SU-DHL-6 (cell line): ENCODE results near the gene TNFSF11.

Experiments
- H2AFZ ChIP-seq: fragments of 200-600 bp; sonication (generic); 2 replicates; pipeline ENCODE4 v1.6.1; 2014; ENCODE audit warnings: low read depth, mild to moderate bottlenecking, moderate library complexity, mixed read lengths, antibody characterized with exemption, low read length; ENCODE audit not compliant: severe bottlenecking
- H3F3A ChIP-seq: fragments of 200-600 bp; shearing (Covaris generic); 2 replicates; pipeline ENCODE4 v1.6.0; 2016; ENCODE audit warnings: antibody characterized with exemption, mild to moderate bottlenecking; ENCODE audit not compliant: insufficient read depth
- H3K27ac ChIP-seq: fragments of 200-600 bp; sonication (generic); 2 replicates; pipeline ENCODE4 v1.5.1; 2016; ENCODE audit warnings: low read depth, mild to moderate bottlenecking, low read length, moderate library complexity, mixed read lengths
- H3K27me3 ChIP-seq: fragments of 200-600 bp; sonication (generic), shearing (Covaris generic); 2 replicates; pipeline ENCODE4 v1.6.0; 2014; ENCODE audit warnings: mild to moderate bottlenecking, low read length
- H3K36me3 ChIP-seq: fragments of 200-600 bp; sonication (generic); 2 replicates; pipeline ENCODE4 v1.6.1; 2014; ENCODE audit warnings: mild to moderate bottlenecking, low read length, mixed read lengths
- H3K4me2 ChIP-seq: fragments of 300-600, 200-600 bp; shearing (Covaris generic), sonication (generic); 2 replicates; pipeline ENCODE4 v1.6.0; 2014; ENCODE audit warnings: low read length, low read depth, mild to moderate bottlenecking; ENCODE audit not compliant: poor library complexity, severe bottlenecking
- H3K4me3 ChIP-seq: fragments of 200-600 bp; sonication (generic); 2 replicates; pipeline ENCODE4 v1.5.1; 2014; ENCODE audit warnings: antibody characterized with exemption, low read length, mild to moderate bottlenecking, mixed read lengths; ENCODE audit not compliant: insufficient read depth, poor library complexity, severe bottlenecking
- H3K79me2 ChIP-seq: fragments of 200-600 bp; sonication (generic); 2 replicates; pipeline ENCODE4 v1.6.1; 2014; ENCODE audit warnings: mild to moderate bottlenecking, low read length, moderate library complexity; ENCODE audit not compliant: insufficient read depth
- H3K9ac ChIP-seq: fragments of 200-600 bp; sonication (generic); 2 replicates; pipeline ENCODE4 v1.7.0; 2014; ENCODE audit warnings: mild to moderate bottlenecking, low read length
- H3K9me2 ChIP-seq: fragments of 200-600 bp; sonication (generic); replicated peaks from 2 replicates; pipeline ENCODE4 v1.6.1; 2014; ENCODE audit warnings: low read length; ENCODE audit not compliant: insufficient read depth
- H3K9me3 ChIP-seq: fragments of 200-600 bp; sonication (generic); 2 replicates; pipeline ENCODE4 v1.6.1; 2014; ENCODE audit warnings: low read length, mixed read lengths; ENCODE audit not compliant: insufficient read depth
- H4K20me1 ChIP-seq: fragments of 200-600 bp; sonication (generic); 2 replicates; pipeline ENCODE4 v1.6.1; 2014; ENCODE audit warnings: low read depth, mild to moderate bottlenecking, antibody characterized with exemption, low read length, moderate library complexity, mixed read lengths
- CTCF ChIP-seq: fragments of 200-600 bp; sonication (generic); IDR thresholded peaks from one replicate; pipeline ENCODE4 v1.5.1; 2017; ENCODE audit warnings: antibody characterized with exemption, mild to moderate bottlenecking, low read length, moderate library complexity; ENCODE audit not compliant: insufficient read depth, poor library complexity, severe bottlenecking
- EZH2phosphoT487 ChIP-seq: fragments of 200-600 bp; sonication (generic), shearing (Covaris generic); conservative IDR thresholded peaks from 2 replicates; pipeline ENCODE4 v1.6.1; 2018; ENCODE audit warnings: mild to moderate bottlenecking, antibody characterized with exemption, low read length, moderate library complexity, mixed read lengths

Gene TNFSF11

GRCh38 chr13:42626176-42626860 lies 52.4 kb downstream of the TNFSF11 start:
- H3K9me2 ChIP-seq, result no peaks in the 10 kb centered on the region
- no peak overlapping the region for H3K4me2 ChIP-seq
- H3K4me3 ChIP-seq, result no peak overlapping the region
- TF ChIP-seq CTCF, result no peak
- no peak for TF ChIP-seq EZH2phosphoT487
- H3K9me3 ChIP-seq, result no peaks in the 10 kb centered on the region
- H3K36me3 ChIP-seq, result no peaks in the 10 kb centered on the region
- H4K20me1 ChIP-seq, result no peaks in the 10 kb centered on the region
- H3K27ac ChIP-seq, result no peak overlapping the region
- no peaks in the 10 kb centered on the region for H3K79me2 ChIP-seq
- no peaks in the 10 kb centered on the region for H3K27me3 ChIP-seq
- no peaks in the 10 kb centered on the region for H3F3A ChIP-seq
- no peak overlapping the region for H3K9ac ChIP-seq
- H2AFZ ChIP-seq, result no peak overlapping the region

GRCh38 chr13:42628666-42629065 lies 54.7 kb downstream of the TNFSF11 start:
- no peaks in the 10 kb centered on the region for H3K79me2 ChIP-seq
- no peak overlapping the region for H2AFZ ChIP-seq
- H3K27me3 ChIP-seq, result no peaks in the 10 kb centered on the region
- H3K9me3 ChIP-seq, result no peaks in the 10 kb centered on the region
- no peak overlapping the region for H3K4me3 ChIP-seq
- H3F3A ChIP-seq, result no peaks in the 10 kb centered on the region
- H4K20me1 ChIP-seq, result no peaks in the 10 kb centered on the region
- H3K27ac ChIP-seq, result no peak overlapping the region
- no peak for TF ChIP-seq CTCF
- TF ChIP-seq EZH2phosphoT487, result no peak
- H3K9ac ChIP-seq, result no peak overlapping the region
- H3K9me2 ChIP-seq, result no peaks in the 10 kb centered on the region
- H3K4me2 ChIP-seq, result no peak overlapping the region
- H3K36me3 ChIP-seq, result no peaks in the 10 kb centered on the region

GRCh38 chr13:42631181-42631580 lies 57.2 kb downstream of the TNFSF11 start:
- H3F3A ChIP-seq, result no peaks in the 10 kb centered on the region
- no peaks in the 10 kb centered on the region for H3K27me3 ChIP-seq
- H3K36me3 ChIP-seq, result no peaks in the 10 kb centered on the region
- no peaks in the 10 kb centered on the region for H4K20me1 ChIP-seq
- H2AFZ ChIP-seq, result no peak overlapping the region
- H3K79me2 ChIP-seq, result no peaks in the 10 kb centered on the region
- H3K9ac ChIP-seq, result no peak overlapping the region
- TF ChIP-seq EZH2phosphoT487 (no peak), CTCF (no peak)
- H3K27ac ChIP-seq, result no peak overlapping the region
- H3K9me2 ChIP-seq, result no peaks in the 10 kb centered on the region
- no peak overlapping the region for H3K4me3 ChIP-seq
- H3K9me3 ChIP-seq, result no peaks in the 10 kb centered on the region
- no peak overlapping the region for H3K4me2 ChIP-seq
